HG03175 (cell line): ENCODE data around the gene HACL1.
"Not testable (repeated sequence)": the region's sequence is repeated elsewhere in the genome, so short reads cannot be mapped to it uniquely, and the experiment has no call there.

Experiments used
- ATAC-seq: cut with Tn5 transposase; IDR thresholded peaks from one replicate; pipeline ENCODE4 v1.9.1; 2021; ENCODE audit warnings: mild to moderate bottlenecking, moderate library complexity; ENCODE audit not compliant: unreplicated experiment

HACL1 gene

DNA sequence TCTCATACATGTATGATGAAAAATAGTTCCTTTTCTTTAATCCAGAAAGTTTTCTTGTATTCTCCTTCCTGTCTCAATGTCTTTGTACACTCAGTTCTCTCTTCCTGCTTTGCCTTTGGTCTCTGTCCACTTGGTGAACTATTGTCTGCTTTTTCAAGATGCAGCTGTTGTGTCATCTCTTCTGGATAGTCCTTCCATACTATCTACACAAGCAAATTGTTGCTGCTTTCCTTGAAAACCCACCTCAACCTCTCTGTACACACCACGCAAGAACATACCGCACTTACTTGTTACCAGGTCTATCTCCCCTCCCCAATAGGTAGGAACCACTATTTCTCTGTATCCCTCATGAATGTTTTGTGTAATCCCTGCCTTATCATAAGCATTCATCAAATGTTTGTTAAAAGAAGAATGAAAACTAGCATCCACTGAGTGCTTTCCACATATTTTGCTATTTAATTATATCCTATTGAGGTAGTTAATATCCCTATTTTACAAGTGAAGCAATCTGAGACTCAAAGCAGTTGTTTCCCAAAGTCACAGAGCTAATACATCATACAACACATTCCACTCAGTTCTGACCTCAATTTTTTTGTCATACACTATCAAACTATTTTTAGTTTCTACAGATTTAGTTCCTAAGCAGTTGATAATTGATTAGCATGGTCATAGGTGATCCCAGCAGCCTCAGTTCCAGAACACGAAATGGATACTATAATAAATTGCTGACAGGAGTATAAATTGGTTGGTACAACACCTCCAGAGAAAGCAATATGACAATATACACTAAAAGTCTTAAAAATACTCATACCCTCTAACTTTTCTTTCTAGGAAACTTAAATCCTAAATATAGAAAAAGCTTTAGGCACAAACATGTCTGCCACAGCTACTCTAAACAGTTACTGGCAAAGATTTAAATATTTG lies 19.6 kb downstream of the HACL1 start:
- no peak for ATAC-seq

DNA sequence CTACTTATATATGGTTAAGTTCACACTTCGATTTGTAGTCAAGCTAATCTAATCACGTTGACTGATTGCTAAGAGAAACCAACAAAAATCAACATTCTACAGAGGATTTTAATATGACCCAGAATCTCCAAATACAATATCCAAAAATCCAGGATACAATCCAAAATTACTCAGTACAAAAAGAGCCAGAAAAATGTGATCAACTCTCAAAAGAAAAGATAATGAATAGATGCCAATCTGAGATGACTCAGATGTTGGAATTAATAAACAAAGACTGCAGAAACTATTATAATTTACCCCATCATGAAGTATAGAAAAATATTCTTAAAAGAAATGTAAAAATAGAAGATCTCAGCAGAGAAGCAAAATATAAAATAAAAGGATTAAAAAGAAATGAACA lies 22.3 kb downstream of the HACL1 start:
- ATAC-seq: no peak

DNA sequence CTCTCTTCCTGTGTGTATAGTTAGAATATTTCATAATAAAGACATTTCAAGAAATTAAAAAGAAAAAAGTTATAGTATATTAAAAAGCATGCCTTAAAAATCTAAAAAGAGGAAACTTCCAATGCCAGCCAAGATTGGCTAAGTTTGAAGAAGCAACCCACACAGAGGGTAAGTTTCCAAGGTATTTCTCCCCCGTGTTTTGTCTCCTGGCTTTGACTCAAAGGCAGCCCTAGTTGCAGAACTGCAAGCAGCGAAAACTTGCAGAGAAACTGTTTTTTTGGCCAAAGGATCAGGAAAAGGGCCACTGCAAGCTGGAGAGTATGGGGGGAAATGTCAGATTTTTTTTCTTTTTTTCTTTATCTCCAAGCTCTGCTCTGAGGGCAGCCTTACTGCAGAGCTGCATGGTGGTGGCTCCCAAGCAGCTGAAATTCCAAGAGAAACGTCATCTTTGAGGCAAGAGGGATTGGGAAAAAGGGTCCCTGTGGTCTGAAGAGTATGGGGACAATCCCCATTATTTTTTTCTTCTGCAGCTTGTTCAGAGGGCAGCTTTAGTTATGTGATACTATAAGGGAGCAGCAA lies 23.0 kb downstream of the HACL1 start:
- ATAC-seq: no peak

DNA sequence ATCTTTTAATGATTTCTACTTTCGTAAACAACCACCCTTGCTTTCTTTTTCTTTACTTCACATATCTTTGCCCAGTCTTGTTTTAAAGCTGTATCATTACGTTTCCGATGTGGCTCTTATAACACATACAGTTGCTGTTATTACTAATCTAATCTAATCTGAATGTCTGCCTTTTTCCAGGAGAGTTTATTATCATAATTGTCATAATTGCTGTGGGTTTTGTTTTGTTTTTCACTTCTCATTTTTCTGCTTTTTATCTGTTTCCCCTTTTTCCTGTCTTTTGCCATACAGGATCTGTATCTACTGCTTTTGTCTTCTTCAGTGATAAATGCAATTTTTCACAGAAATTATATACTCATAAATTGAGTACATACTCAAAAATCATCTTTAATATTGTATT lies 24.9 kb downstream of the HACL1 start:
- no peak for ATAC-seq

DNA sequence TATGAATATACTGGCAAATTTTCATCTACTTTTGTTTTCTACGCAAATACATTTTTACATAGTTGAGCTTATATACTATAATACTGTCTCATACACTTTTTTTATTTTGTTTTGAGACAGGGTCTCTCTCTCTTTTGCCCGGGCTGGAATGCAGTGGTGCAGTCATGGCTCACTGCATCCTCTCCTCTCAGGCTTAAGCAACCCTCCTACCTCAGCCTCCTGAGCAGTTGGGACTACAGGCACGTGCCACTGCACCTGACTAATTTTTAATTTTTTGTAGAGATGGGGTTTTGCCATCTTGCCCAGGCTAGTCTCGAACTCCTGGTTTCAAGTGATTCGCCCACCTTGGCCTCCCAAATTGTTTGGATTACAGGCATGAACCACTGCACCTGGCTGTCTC lies 25.9 kb downstream of the HACL1 start:
- ATAC-seq: no peak

DNA sequence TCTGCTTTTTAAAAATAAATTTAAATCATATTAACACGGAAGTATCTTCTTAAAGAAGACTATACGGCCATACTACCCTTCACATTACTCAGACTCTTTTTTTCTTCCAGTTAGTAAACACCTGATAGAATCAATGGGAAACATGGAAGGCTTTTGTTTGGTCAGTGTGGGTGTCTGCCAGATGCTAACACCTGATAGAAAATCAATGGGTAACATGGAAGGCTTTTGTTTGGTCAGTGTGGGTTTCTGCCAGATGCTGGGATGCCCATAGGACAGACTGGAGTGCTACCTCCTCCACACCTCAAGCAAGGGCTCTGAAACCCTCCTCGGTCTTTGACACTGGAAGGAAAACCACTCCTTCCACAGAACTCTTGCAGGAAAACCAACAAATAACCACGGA lies 29.2 kb downstream of the HACL1 start:
- no peak for ATAC-seq

DNA sequence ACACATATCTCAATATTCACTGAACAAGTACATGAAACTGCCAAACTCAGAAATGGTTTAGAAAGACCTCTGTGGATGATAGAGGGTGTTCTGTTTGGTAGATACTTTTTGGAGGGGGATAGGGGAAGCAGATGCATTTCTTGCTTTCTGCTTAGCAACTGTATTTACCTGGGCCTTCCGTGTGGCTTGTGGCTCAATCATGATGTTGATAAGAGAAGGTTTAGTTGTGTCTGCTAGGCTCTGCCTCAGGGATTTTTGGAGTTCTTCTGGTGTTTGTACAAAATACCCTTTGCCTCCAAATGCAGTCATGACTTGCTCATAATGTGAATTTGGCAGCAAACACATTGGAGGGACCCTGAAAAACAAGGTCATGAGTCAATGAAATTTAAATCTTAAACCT lies 38.2 kb downstream of the HACL1 start:
- ATAC-seq: no peak

DNA sequence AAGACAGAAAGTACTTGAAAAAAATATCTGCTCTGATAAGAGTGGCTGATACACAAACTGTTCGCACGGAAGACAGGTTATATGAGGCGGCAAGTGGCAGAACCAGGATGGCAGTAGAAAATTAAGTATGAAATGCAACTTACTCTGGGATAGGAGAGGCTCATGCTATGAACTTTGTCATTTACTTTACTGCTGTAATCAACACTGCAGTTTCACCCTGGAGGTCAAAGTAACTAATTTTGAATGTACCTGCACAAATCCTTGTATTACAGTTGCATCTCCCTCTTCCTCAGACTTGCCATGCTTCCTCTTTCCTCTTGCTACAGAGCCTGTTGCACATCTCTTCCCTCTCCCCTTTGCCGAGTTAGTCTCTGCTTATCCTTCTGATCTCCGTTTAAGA lies 38.8 kb downstream of the HACL1 start:
- no peak for ATAC-seq

DNA sequence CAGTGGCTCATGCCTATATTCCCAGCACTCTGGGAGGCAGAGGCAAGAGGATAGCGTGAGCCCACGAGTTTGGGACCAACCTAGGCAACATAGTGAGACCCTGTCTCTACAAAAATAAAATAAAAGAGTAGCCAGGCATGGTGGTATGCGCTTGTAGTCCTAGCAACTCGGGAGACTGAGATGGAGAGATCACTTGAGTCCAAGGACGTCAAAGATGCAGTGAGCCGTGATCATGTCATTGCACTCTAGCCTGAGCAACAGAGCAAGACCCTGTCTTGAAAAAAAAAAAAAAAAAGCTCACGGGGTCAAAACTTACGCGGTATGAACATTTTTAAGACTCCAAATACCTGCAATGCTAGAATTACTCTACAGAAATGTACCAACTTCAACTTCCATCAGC lies 42.8 kb downstream of the HACL1 start:
- no peak for ATAC-seq

DNA sequence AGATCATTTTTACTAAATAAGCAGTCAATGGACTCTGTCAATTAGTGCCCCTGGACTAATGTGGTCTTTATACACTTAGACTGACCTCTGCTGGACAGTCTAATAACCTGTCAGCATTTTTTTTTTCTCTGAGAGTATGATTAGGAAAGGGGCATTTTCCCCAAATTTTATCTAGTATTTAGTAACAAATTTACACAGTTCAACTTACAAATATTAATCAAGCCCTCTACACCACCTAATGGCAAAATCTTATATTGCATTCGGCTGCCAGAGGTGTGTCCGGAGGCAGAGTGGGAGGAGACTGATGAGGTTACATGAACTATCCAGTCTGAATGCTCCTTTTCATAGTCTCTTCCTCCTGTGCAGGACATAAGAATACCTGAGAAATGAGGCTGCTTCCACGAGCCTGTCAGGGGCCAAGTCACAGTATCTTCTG lies 43.8 kb downstream of the HACL1 start:
- peak; percentile 74 for ATAC-seq

DNA sequence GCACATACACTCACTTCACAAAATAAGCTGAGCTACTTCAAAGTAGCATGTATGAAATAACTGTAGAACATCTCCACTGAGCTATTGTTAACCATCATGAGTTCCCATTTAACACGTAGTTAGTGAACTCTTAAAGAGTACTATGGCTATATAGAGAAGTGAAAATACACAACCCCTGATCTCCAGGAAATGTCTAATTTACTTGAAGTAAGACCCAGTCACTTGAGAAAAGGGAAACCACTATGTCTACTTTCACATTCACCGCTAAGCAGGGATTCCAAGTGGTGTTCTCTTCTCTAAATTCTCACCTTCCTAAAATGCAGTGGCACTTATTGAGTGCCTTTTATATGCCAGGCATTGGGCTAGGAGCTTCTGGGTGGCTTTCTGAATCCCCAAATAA lies 44.9 kb downstream of the HACL1 start:
- peak; percentile 88 for ATAC-seq

DNA sequence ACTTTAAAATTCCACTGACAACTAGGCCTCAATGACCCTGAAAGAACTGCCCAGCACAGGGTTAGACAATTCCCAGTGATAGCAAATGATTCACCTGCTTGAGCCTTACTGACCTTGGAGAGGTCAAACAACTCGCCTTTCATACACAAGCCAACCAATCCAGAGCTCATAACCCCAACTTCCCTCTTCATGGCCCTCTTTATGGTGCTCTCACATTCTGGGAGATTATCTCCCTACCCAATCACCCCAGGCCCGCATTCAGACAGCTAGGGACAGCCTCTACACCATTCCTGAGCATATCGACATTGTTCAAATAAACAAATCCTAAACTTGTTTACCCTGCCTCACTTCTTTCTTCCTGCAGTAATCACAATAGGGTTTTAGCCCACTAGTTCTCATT lies 47.6 kb downstream of the HACL1 start:
- no peak for ATAC-seq

DNA sequence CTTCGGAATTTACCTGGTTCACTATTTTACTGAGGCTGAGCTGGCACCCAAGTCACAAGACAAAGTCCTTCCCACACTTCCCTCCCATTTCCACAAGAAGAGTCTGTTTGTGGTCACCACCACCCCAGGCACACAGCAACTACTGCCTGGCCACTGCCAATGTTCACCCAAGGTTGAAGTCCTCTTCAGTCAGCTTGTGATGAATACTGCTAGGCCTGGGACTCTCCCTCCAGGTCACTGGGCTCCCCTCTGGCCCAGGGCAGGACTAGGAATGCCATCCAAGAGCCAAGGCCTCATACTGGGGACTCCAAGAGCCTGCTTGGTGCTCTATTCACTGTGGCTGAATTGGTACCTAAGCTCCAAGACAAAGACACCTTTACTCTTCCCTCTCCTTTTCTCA lies 49.5 kb downstream of the HACL1 start:
- no peak for ATAC-seq

DNA sequence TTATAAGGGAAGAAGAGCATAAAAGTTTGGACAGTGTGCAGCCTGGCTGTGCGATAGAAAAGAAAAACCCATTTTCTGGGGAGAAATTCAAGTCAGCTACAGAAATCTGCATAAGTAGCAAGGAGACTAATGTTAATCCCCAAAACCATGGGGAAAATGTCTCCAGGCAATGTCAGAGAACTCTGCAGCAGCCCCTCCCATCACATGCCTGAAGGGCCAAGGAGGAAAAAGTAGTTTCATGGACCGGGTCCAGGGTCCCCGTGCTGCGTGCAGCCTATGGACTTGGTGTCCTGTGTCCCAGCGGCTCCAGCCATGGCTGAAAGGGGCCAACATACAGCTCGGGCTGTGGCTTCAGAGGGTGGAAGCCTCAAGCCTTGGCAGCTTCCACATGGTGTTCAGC lies 51.5 kb downstream of the HACL1 start:
- ATAC-seq: no peak

DNA sequence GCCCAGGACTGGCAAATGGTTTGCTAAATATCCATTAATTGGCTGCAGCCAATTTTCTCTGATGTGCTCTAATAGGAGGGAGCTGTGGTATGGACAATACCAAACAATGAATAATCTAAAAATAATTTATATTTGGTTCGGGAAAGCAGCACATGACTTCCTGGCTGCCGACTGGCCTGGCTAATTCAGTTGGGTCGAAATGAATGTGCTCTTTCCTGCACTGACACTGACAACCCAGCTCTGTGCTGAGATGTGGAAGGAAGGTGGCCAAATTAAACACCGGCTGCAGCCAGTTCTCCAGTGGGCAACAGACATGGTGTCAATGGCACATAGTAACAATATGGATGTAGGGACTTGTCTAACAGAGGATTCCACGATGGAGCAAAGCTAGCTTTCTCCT lies 58.8 kb downstream of the HACL1 start:
- no peak for ATAC-seq

DNA sequence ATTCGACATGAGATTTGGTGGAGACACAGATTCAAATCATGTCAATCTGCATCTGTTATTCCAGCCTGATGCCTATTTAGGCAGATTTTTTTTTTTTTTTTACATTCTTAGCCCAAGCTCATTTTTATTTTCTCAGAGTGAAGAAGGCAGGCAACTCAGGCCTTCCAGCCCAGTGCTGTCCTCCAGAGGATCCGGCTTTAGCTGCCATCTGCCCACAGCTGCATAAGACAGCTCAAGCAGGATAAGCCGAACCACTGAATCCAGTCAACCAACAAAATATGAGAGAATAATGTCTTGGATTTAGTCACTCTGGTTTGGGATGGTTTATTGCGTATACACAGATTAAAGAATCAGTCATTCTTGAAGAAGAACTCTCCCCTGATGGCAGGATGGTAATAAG lies 60.0 kb downstream of the HACL1 start:
- ATAC-seq: no peak

DNA sequence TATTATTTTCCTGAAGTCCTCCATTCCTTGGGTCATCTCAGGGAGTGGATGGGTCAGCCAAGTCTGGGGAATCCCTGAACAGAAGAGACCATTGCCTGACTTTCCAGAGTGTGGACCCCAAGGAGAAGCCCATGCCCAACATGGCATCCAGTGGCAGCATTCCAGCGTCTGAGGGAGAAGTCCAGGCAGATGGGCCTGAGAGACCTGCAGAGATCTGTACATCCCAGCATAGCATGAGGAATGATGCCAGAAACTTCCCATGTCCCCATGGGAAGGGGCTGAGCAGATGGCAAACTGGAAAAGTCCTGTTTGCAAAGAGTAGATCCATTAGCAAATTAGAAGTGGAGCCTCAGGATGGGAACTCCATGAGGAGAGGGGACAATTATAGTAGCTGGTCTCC lies 62.3 kb downstream of the HACL1 start:
- no peak for ATAC-seq

DNA sequence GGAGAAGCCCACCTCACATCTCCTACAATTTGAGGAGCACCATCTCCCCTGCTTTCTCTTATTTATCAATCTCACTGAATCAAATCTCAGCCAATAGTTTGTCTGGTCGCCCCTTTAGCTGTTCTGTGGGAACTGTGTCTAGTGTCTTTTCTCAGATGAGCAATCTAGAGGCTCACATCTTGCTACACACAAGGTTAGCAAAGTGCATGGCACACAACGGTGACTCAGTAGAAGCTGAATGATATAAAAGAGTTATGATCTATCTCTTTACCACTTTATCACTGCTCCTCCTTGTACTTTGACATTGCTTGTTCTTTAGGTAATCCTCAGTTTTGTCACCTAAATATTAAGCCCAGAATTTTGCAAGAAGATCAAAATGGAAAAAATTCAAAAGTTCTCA lies 63.0 kb downstream of the HACL1 start:
- no peak for ATAC-seq

DNA sequence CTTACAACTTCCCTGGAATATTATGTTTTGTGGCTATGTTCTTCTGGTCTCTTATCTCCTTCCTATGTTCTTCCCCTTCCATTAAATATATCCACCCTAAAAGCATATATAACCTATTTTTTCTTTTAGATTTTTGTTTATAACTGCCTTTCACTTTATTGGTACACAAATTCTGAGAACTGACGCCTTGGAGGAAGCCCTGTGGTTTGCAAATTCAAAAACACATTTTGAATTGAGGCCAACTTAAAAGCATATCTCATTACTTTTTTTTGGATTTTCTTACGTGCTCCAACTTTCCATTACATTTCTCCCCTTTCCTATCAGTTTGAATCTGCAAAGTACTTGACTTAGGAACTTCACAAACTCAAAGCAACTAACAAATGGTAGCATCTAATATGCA lies 64.5 kb downstream of the HACL1 start:
- ATAC-seq: no peak

DNA sequence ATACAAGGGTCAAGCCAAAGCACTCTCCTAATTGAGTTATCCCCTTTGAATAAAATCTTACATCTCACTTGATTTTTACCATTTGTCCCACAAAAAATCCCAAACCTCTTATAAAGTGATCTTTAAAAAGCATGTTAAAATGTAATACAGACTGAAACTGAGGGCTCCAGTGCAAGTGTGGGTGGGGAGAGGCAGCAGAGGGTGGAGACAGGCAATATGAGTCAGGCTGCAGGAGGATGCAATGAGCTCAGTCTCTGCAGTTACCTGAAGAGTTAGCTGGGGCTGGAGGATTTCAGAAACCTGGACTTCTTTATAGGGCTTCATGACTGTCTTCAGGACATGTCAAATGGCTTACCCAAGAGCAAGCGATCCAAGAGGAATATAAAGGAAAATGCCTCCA lies 65.6 kb downstream of the HACL1 start:
- no peak for ATAC-seq

DNA sequence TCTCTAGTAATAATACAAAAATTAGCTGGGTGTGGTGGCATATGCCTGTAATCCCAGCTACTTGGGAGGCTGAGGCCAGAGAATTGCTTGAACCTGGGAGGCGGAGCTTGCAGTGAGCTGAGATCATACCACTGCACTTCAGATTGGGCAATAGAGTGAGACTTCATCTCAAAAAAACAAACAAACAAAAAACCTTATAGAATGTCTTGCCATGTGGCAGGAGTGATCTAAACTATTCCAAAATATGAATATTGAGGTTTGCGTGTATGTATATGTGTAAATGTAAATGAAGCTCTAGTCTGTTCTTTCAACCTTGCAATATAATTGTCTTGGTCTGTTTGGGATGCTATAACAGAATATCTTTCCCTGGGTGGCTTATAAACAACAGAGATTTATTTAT lies 68.8 kb downstream of the HACL1 start:
- ATAC-seq: not testable (repeated sequence)

DNA sequence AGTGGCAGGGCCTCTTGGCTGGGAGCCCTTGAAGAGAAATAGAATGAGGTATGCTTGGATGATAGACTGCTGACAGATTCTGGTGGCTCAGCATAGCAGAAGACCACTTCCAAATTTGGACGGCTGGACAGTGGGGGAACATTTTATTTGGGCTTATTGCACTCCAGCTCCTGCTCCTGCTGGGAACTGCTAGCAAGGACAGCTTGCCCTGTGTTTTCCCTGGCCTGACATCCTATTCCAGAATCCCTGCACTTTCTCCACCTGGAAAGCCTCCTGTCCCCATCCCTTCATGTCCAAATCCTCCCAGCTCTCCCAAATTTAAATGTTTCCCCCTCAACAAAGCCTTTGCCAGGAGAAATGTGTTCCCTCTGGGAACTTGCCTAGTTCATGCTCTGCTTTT lies 70.0 kb downstream of the HACL1 start:
- ATAC-seq: no peak
